Measurements from ENCODE around the gene ACIN1.

DNA sequence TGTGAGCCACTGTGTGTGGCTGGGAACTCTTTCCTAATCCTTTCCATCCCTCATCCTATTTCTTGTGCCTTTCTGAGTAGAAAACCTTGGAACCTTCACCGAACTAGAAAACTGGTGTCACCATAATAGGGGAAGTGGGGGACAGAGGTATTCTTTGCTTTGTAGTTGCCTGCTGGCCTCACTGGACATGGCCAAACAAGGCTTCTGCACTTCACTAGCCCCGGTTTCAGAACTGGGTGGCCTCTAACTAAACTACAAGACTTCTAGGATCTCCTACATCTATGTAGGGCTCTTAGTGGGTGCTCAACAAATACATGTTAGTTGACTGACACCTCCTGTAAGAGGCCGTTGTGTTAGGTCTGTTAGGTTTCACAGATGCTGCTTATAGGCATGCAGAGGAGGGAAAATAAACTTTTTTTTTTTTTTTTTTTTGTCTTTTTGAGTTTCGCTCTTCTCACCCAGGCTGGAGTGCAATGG is 10.4 kb upstream of the ACIN1 start:
- TF ChIP-seq EZH2 (IDR thresholded peaks at IDR 0.05) (no peak), POLR2AphosphoS5 (IDR thresholded peaks at IDR 0.05; ENCODE audit: borderline replicate concordance, low read depth, low read length) (no peak), FOXP2 (optimal IDR thresholded peaks at IDR 0.05; ENCODE audit: control extremely low read depth, extremely low read length, insufficient read depth) (no peak)
